GM12878 (cell line): ENCODE data around the gene WWOX. TPM values are rescaled to one million over a fixed set of nuclear protein-coding genes. Genes with fewer than 3 reads are reported as not detected.

Experiments
- ATAC-seq: fragments of 200-7000 bp; cut with Tn5 transposase; 3 replicates; pipeline ENCODE4 v1.9.1; 2020; ENCODE audit warnings: mild to moderate bottlenecking, moderate library complexity
- BruUV-seq: library from RNA; stranded (reverse); fragments of 400-500 nt; replicated peaks from 2 replicates; lab custom pipeline; 2021; lab: Mats Ljungman, UMichigan
- CTCF ChIA-PET: fragments of 300-600 bp; sonication (Branson Sonifier 250); formaldehyde crosslinking; extraction: SDS; loops from one replicate; lab custom pipeline; 2021; ENCODE audit warnings: inconsistent platforms; lab: Yijun Ruan, JAX
- POLR2A ChIA-PET: fragments of 350-600 bp; formaldehyde crosslinking; extraction: SDS; loops from one replicate; lab custom pipeline; 2021; ENCODE audit warnings: inconsistent platforms; lab: Charles Lee
- RAD21 ChIA-PET: fragments of 300-600 bp; sonication (Branson Sonifier 250); formaldehyde crosslinking; loops from one replicate; lab custom pipeline; 2023; ENCODE audit warnings: antibody characterized with exemption; ENCODE audit not compliant: unreplicated experiment; lab: Charles Lee
- SMC1A ChIA-PET: fragments of 300-600 bp; sonication (Branson Sonifier 250); formaldehyde crosslinking; loops from one replicate; lab custom pipeline; 2023; ENCODE audit not compliant: unreplicated experiment, uncharacterized antibody; lab: Charles Lee
- DNase-seq: peaks from one replicate; pipeline ENCODE4 v3.0.0-alpha.2; 2011; ENCODE audit warnings: low read depth, low spot score
- FAIRE-seq: peaks from 3 replicates; lab custom pipeline; 2011; peaks lifted over from hg19 to GRCh38; lab: Jason Lieb, UNC
- H2AFZ ChIP-seq: 2 replicates; pipeline ENCODE4 v1.6.0; 2011; ENCODE audit warnings: low read depth, low read length, control low read depth; ENCODE audit not compliant: control insufficient read depth
- H3K27ac ChIP-seq: 2 replicates; pipeline ENCODE4 v1.5.1; 2011; ENCODE audit warnings: control low read depth; ENCODE audit not compliant: control insufficient read depth, insufficient read depth
- H3K27me3 ChIP-seq, 2 experiments: replicated peaks in 1 of 2; 2 replicates each; pipeline versions ENCODE4 v1.6.0 to v1.6.1; 2011; ENCODE audit warnings: low read length in 1 of 2; ENCODE audit not compliant: control insufficient read depth in 2 of 2, insufficient read depth in 2 of 2
- H3K36me3 ChIP-seq, 2 experiments: 2 replicates each; pipeline ENCODE4 v1.5.1; 2011; ENCODE audit warnings: low read length in 1 of 2; ENCODE audit not compliant: control insufficient read depth in 2 of 2, insufficient read depth in 2 of 2
- H3K4me1 ChIP-seq: 2 replicates; pipeline ENCODE4 v1.6.1; 2011; ENCODE audit warnings: mild to moderate bottlenecking, low read length, moderate library complexity, mixed read lengths; ENCODE audit not compliant: control insufficient read depth, insufficient read depth
- H3K4me2 ChIP-seq: 2 replicates; pipeline ENCODE4 v1.6.0; 2011; ENCODE audit warnings: control low read depth; ENCODE audit not compliant: control insufficient read depth, insufficient read depth
- H3K4me3 ChIP-seq: fragments of 200-600 bp; sonication (generic); 2 replicates; pipeline ENCODE4 v1.5.1; 2016
- H3K79me2 ChIP-seq: 2 replicates; pipeline ENCODE4 v1.6.0; 2011; ENCODE audit warnings: low read length; ENCODE audit not compliant: control insufficient read depth, insufficient read depth
- H3K9ac ChIP-seq: 2 replicates; pipeline ENCODE4 v1.8.0; 2011; ENCODE audit warnings: low read length, control low read depth, mixed read lengths; ENCODE audit not compliant: control insufficient read depth, insufficient read depth
- H3K9me3 ChIP-seq: replicated peaks from 3 replicates; pipeline ENCODE4 v1.5.1; 2011; ENCODE audit warnings: mild to moderate bottlenecking, low read length; ENCODE audit not compliant: control insufficient read depth, insufficient read depth
- H4K20me1 ChIP-seq: 2 replicates; pipeline ENCODE4 v1.6.0; 2011; ENCODE audit not compliant: control insufficient read depth, insufficient read depth
- CTCF ChIP-seq, 3 experiments: IDR thresholded peaks in 2 of 3; conservative IDR thresholded peaks in 1 of 3; 2 replicates each; pipeline ENCODE4 v1.5.1; 2011; ENCODE audit warnings: low read depth in 3 of 3, low read length in 3 of 3, mild to moderate bottlenecking in 3 of 3, control low read depth in 2 of 3, moderate library complexity in 2 of 3, inconsistent platforms in 1 of 3, mixed read lengths in 1 of 3; ENCODE audit not compliant: control insufficient read depth in 2 of 3, insufficient read depth in 1 of 3; ENCODE audit errors: extremely low read depth in 1 of 3
- EGR1 ChIP-seq, 2 experiments: IDR thresholded peaks; 1 replicate in 1 of 2; 2 replicates in 1 of 2; pipeline ENCODE4 v1.6.1; 2011 to 2012; ENCODE audit warnings: low read depth in 2 of 2, low read length in 2 of 2, borderline replicate concordance in 1 of 2, mild to moderate bottlenecking in 1 of 2, moderate library complexity in 1 of 2
- ESRRA ChIP-seq: IDR thresholded peaks from 2 replicates; pipeline ENCODE4 v1.6.1; 2012; ENCODE audit warnings: mild to moderate bottlenecking, low read length, improper control_type of control experiment
- FOS ChIP-seq: IDR thresholded peaks from 3 replicates; pipeline ENCODE4 v1.6.1; 2011; ENCODE audit warnings: borderline replicate concordance; ENCODE audit not compliant: insufficient read length; ENCODE audit errors: extremely low read depth
- KDM1A ChIP-seq: fragments of 200-600 bp; sonication (generic); IDR thresholded peaks from 2 replicates; pipeline ENCODE4 v1.6.1; 2016; ENCODE audit warnings: borderline replicate concordance
- NBN ChIP-seq: fragments of 450-650 bp; IDR thresholded peaks from 2 replicates; pipeline ENCODE4 v1.6.1; 2016
- SKIL ChIP-seq: fragments of 450-650 bp; IDR thresholded peaks from 2 replicates; pipeline ENCODE4 v1.6.1; 2017; ENCODE audit warnings: mild to moderate bottlenecking, low read depth, inconsistent platforms; ENCODE audit not compliant: poor library complexity, severe bottlenecking
- TCF3 ChIP-seq: IDR thresholded peaks from 2 replicates; pipeline ENCODE4 v1.6.1; 2012; ENCODE audit warnings: low read depth, mild to moderate bottlenecking, low read length, borderline replicate concordance; ENCODE audit not compliant: insufficient read depth
- YY1 ChIP-seq: IDR thresholded peaks from 2 replicates; pipeline ENCODE4 v1.6.1; 2011; ENCODE audit warnings: low read depth, mild to moderate bottlenecking, low read length
- ZBTB4 ChIP-seq: fragments of 450-650 bp; formaldehyde crosslinking; IDR thresholded peaks from 2 replicates; pipeline ENCODE4 v1.4.0; 2022; ENCODE audit warnings: mild to moderate bottlenecking, moderate library complexity
- WGBS: methylation state at CpG from one replicate; pipeline ENCODE4 v1.1.6; 2016; ENCODE audit warnings: low lambda C conversion rate; ENCODE audit not compliant: insufficient replicate concordance, insufficient coverage; ENCODE audit errors: missing lambda C conversion rate; 5-methylcytosine and 5-hydroxymethylcytosine counted together
- in situ Hi-C: fragments of 300-500 bp; cut with MboI; formaldehyde crosslinking; loops from 9 replicates; pipeline ENCODE4 v1.14.3; 2018; ENCODE audit warnings: mixed read lengths
- intact Hi-C: fragments of 100-400 bp; cut with micrococcal nuclease; formaldehyde crosslinking; loops from one replicate; pipeline ENCODE4 v1.14.2; 2022; ENCODE audit not compliant: unreplicated experiment
- polyA plus RNA-seq, 11 experiments: library from polyadenylated mRNA; depleted of rRNA in 4 of 11; unstranded in 6 of 11; stranded (reverse) in 5 of 11; fragments of >200 nt; fragmentation: Nextera tagmentation in 4 of 11; fragmentation: Illumina TruSeq in 1 of 11; extraction: Ambion mirVana in 4 of 11; extraction: Trizol in 1 of 11; gene quantifications; 1 replicate in 1 of 11; 2 replicates in 10 of 11; pipeline versions ENCODE4 v1.2.1 to v1.2.3, GENCODE V29; 2011 to 2016; ENCODE audit warnings: inconsistent platforms in 2 of 11, missing spikeins in 2 of 11, low read depth in 1 of 11
- total RNA-seq, 4 experiments: library from RNA; depleted of rRNA in 3 of 4; stranded (reverse); fragments of >200 nt in 3 of 4; fragmentation: Illumina TruSeq in 1 of 4; extraction: Trizol in 1 of 4; gene quantifications; 2 replicates each; pipeline versions ENCODE4 v1.2.1 to v1.2.3, GENCODE V29; 2013 to 2021

Gene WWOX
- total and polyA plus RNA-seq, 10 of the 15 experiments (the other 5 are each of a cell fraction or from before 2014, with no cell fraction given) = 2.8 to 24.4 (median 17.8) TPM

GRCh38 chr16:78552716-78553115 lies 453.3 kb downstream of the WWOX start:
- Histone ChIP-seq H3K27ac (no peak overlapping the region), H4K20me1 (no peaks in the 10 kb centered on the region), H3K27me3 (no peaks in the 10 kb centered on the region), H2AFZ (no peak overlapping the region)
- no TSS peak for BruUV-seq
- in situ Hi-C loops = no loop called here
- POLR2A ChIA-PET = no interaction called here
- CTCF ChIA-PET = no interaction called here
- SMC1A ChIA-PET = no interaction called here
- FAIRE-seq = no peak
- TF ChIP-seq FOS (no peak), CTCF (IDR thresholded peaks at IDR 0.05 in 2 of 3, conservative IDR thresholded peaks at IDR 0.05 in 1 of 3; ENCODE audit: control insufficient read depth in 2 of 3, extremely low read depth in 1 of 3, insufficient read depth in 1 of 3, low read depth in 3 of 3, low read length in 3 of 3) (no peak), KDM1A (no peak), NBN (no peak), ESRRA (no peak), ZBTB4 (CRISPR knock-in tag) (no peak), TCF3 (no peak), YY1 (no peak), SKIL (no peak), EGR1 (IDR thresholded peaks at IDR 0.05; ENCODE audit: borderline replicate concordance in 1 of 2, low read depth in 2 of 2, low read length in 2 of 2) (no peak)
- TF ChIP-seq, all 136 proteins: peak for 0
- 56% methylated on average over 1 of the region's 1 CpG for WGBS
- DNase-seq (no peak), ATAC-seq (no peak)
- intact Hi-C loops = no loop called here
- H3K9ac ChIP-seq = no peak overlapping the region
- H3K36me3 ChIP-seq = no peaks in the 10 kb centered on the region
- RAD21 ChIA-PET = no interaction called here
- no peak overlapping the region for H3K4me2 ChIP-seq
- H3K9me3 ChIP-seq = no peaks in the 10 kb centered on the region
- H3K4me3 ChIP-seq = no peak overlapping the region
- H3K4me1 ChIP-seq = no peaks in the 10 kb centered on the region
- no peaks in the 10 kb centered on the region for H3K79me2 ChIP-seq
